Measurements from ENCODE around the gene PWWP2A. TPM values are rescaled to one million over a fixed set of nuclear protein-coding genes. Genes with fewer than 3 reads are reported as not detected.

Gene PWWP2A
- 13.2 and 13.7 TPM in 2 replicates for total RNA-seq (2014; rRNA removed; shearing (Covaris generic))

GRCh38 chr5:160119142-160119904 lies at the start of gene PWWP2A:
PWWP2A (minus strand) TSS chr5:160119450; CDS start chr5:160119388, 62 bp downstream.

Other genes with a start within 250 kb of the PWWP2A start
- gene ADRA1B, start 203.0 kb downstream of the PWWP2A start, total RNA-seq (2014; rRNA removed; shearing (Covaris generic)), result 1.3 and 2.7 TPM in 2 replicates
- 63.4 and 65.3 TPM in 2 replicates for gene TTC1, start 110.3 kb downstream of the PWWP2A start, total RNA-seq (2014; rRNA removed; shearing (Covaris generic))
- gene FABP6, start 110.1 kb upstream of the PWWP2A start, total RNA-seq (2014; rRNA removed; shearing (Covaris generic)), result 14.7 and 18.0 TPM in 2 replicates
- gene CCNJL, start 193.1 kb upstream of the PWWP2A start, total RNA-seq (2014; rRNA removed; shearing (Covaris generic)), result 15.5 and 18.9 TPM in 2 replicates

Data from A375 (cell line).